Mesodermal cell (in vitro differentiated cells): ENCODE results near the gene ZKSCAN2.

Source experiments
- H3K27ac ChIP-seq: 2 replicates; pipeline ENCODE4 v1.7.0; 2013; ENCODE audit warnings: mild to moderate bottlenecking, low read depth, low read length, moderate library complexity; ENCODE audit not compliant: severe bottlenecking
- H3K36me3 ChIP-seq: 2 replicates; pipeline ENCODE4 v1.7.1; 2013; ENCODE audit warnings: mild to moderate bottlenecking, low read length, moderate library complexity; ENCODE audit not compliant: control insufficient read depth, insufficient read depth
- H3K4me1 ChIP-seq: one replicate; pipeline ENCODE4 v1.7.1; 2013; ENCODE audit warnings: mild to moderate bottlenecking, low read length; ENCODE audit not compliant: insufficient read depth, control insufficient read depth, poor library complexity, severe bottlenecking
- H3K4me3 ChIP-seq: 2 replicates; pipeline ENCODE4 v1.7.0; 2013; ENCODE audit warnings: low read length, control low read depth, mild to moderate bottlenecking; ENCODE audit not compliant: insufficient read depth, poor library complexity, severe bottlenecking; ENCODE audit errors: extremely low read depth
- H3K9me3 ChIP-seq: 2 replicates; pipeline ENCODE4 v1.7.1; 2013; ENCODE audit warnings: mild to moderate bottlenecking, low read length, moderate library complexity; ENCODE audit not compliant: control insufficient read depth
- WGBS, 2 experiments: methylation state at CpG; one replicate each; pipeline ENCODE4 v1.1.5; 2013; ENCODE audit warnings: missing lambda C conversion rate in 2 of 2; ENCODE audit not compliant: insufficient coverage in 2 of 2; 5-methylcytosine and 5-hydroxymethylcytosine counted together

Gene ZKSCAN2

GRCh38 chr16:25224731-25225319 lies 32.8 kb downstream of the ZKSCAN2 start:
- no peaks in the 10 kb centered on the region for H3K4me1 ChIP-seq
- no peak overlapping the region for H3K4me3 ChIP-seq
- H3K36me3 ChIP-seq = no peaks in the 10 kb centered on the region
- no peaks in the 10 kb centered on the region for H3K9me3 ChIP-seq
- no peak overlapping the region for H3K27ac ChIP-seq
- WGBS, 2 experiments = 92 to 100% methylated on average over 5 to 7 of the region's 7 CpGs

GRCh38 chr16:25223964-25224363 lies 33.7 kb downstream of the ZKSCAN2 start:
- WGBS, 2 experiments = 84 to 86% methylated on average over 3 to 6 of the region's 6 CpGs
- no peak overlapping the region for H3K27ac ChIP-seq
- no peaks in the 10 kb centered on the region for H3K4me1 ChIP-seq
- H3K36me3 ChIP-seq = no peaks in the 10 kb centered on the region
- no peak overlapping the region for H3K4me3 ChIP-seq
- no peaks in the 10 kb centered on the region for H3K9me3 ChIP-seq

- Histone ChIP-seq H3K4me3 (no peak overlapping the region), H3K9me3 (no peaks in the 10 kb centered on the region), H3K27ac (no peak overlapping the region), H3K4me1 (no peaks in the 10 kb centered on the region), H3K36me3 (no peaks in the 10 kb centered on the region)
- 84 to 88% methylated on average over 7 to 8 of the region's 8 CpGs for WGBS, 2 experiments
Measured at GRCh38 chr16:25222959-25223358, 34.7 kb downstream of the ZKSCAN2 start.

GRCh38 chr16:25219070-25219737 lies 38.4 kb downstream of the ZKSCAN2 start:
- Histone ChIP-seq H3K27ac (no peak overlapping the region), H3K4me1 (no peaks in the 10 kb centered on the region), H3K36me3 (no peaks in the 10 kb centered on the region), H3K9me3 (no peaks in the 10 kb centered on the region), H3K4me3 (no peak overlapping the region)
- 87 to 95% methylated on average over 2 to 3 of the region's 3 CpGs for WGBS, 2 experiments

- Histone ChIP-seq H3K27ac (no peak overlapping the region), H3K4me3 (no peak overlapping the region)
Measured at GRCh38 chr16:25217921-25218320, 39.7 kb downstream of the ZKSCAN2 start.

GRCh38 chr16:25217112-25217511 lies 40.5 kb downstream of the ZKSCAN2 start:
- Histone ChIP-seq H3K27ac (no peak overlapping the region), H3K4me3 (no peak overlapping the region), H3K9me3 (no peaks in the 10 kb centered on the region), H3K36me3 (no peaks in the 10 kb centered on the region), H3K4me1 (no peaks in the 10 kb centered on the region)
- WGBS, 2 experiments = 93 to 94% methylated on average over 16 to 17 of the region's 17 CpGs

More at GRCh38 chr16:25217921-25218320, 39.7 kb downstream of the ZKSCAN2 start:
- Histone ChIP-seq H3K4me1 (no peaks in the 10 kb centered on the region), H3K36me3 (no peaks in the 10 kb centered on the region), H3K9me3 (no peaks in the 10 kb centered on the region)
- 86 to 100% methylated on average over 1 to 3 of the region's 4 CpGs for WGBS, 2 experiments

GRCh38 chr16:25213709-25214397 lies 43.8 kb downstream of the ZKSCAN2 start:
- Histone ChIP-seq H3K9me3 (no peaks in the 10 kb centered on the region), H3K4me1 (no peaks in the 10 kb centered on the region), H3K4me3 (no peak overlapping the region), H3K27ac (no peak overlapping the region), H3K36me3 (no peaks in the 10 kb centered on the region)
- 71 to 91% methylated on average over 4 of the region's 6 CpGs for WGBS, 2 experiments

- Histone ChIP-seq H3K4me1 (no peaks in the 10 kb centered on the region), H3K36me3 (no peaks in the 10 kb centered on the region)
Measured at GRCh38 chr16:25212636-25213035, 45.0 kb downstream of the ZKSCAN2 start.

GRCh38 chr16:25210758-25211157 lies 46.9 kb downstream of the ZKSCAN2 start:
- Histone ChIP-seq H3K4me3 (no peak overlapping the region), H3K4me1 (no peaks in the 10 kb centered on the region), H3K9me3 (no peaks in the 10 kb centered on the region), H3K36me3 (no peaks in the 10 kb centered on the region), H3K27ac (no peak overlapping the region)
- 68 to 80% methylated on average over 1 to 3 of the region's 4 CpGs for WGBS, 2 experiments

More at GRCh38 chr16:25212636-25213035, 45.0 kb downstream of the ZKSCAN2 start:
- H3K4me3 ChIP-seq = no peak overlapping the region
- no peaks in the 10 kb centered on the region for H3K9me3 ChIP-seq
- no peak overlapping the region for H3K27ac ChIP-seq
- 77 to 88% methylated on average over 2 of the region's 2 CpGs for WGBS, 2 experiments

DNA sequence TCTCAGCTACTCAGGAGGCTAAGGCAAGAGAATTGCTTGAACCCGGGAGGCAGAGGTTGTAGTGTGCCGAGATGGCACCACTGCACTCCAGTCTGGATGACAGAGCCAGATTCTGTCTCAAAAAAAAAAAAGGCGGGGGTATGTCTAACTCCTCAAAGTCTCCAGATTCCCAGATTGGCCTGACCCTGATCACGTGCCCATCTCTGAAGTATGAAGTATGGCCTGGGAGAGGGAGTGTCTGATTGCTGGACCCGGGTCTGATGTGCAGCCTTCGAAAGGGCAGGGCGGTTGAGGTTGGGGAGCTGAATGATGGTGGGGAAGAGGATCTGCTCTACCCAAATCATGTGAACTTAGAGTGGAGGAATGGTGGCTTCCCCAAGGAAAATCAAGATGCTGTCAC lies 58.2 kb downstream of the ZKSCAN2 start:
- WGBS, 2 experiments = 92 to 93% methylated on average over 3 to 7 of the region's 7 CpGs
- H3K36me3 ChIP-seq = no peaks in the 10 kb centered on the region
- no peak overlapping the region for H3K4me3 ChIP-seq
- H3K27ac ChIP-seq = no peak overlapping the region
- H3K4me1 ChIP-seq = no peaks in the 10 kb centered on the region
- H3K9me3 ChIP-seq = no peaks in the 10 kb centered on the region

- Histone ChIP-seq H3K9me3 (no peaks in the 10 kb centered on the region), H3K4me1 (no peaks in the 10 kb centered on the region), H3K27ac (no peak overlapping the region), H3K36me3 (no peaks in the 10 kb centered on the region), H3K4me3 (no peak overlapping the region)
- WGBS, 2 experiments = 86 to 96% methylated on average over 2 to 3 of the region's 4 CpGs
Measured at GRCh38 chr16:25198021-25198420, 59.6 kb downstream of the ZKSCAN2 start.
